Measurements from ENCODE around the gene FNIP2.
"Not testable (repeated sequence)": the region's sequence is repeated elsewhere in the genome, so short reads cannot be mapped to it uniquely, and the experiment has no call there.

Gene FNIP2

GRCh38 chr4:158768555-158769174 lies at the start of gene FNIP2:
FNIP2 (plus strand) TSS chr4:158769026; CDS start chr4:158769213, 187 bp downstream.
- peak; percentile 67 for DNase-seq

- DNase-seq: no peak
Measured at GRCh38 chr4:158721680-158722079, 47.1 kb upstream of the FNIP2 start.

- DNase-seq: no peak
Measured at GRCh38 chr4:158722291-158722916, 46.4 kb upstream of the FNIP2 start.

GRCh38 chr4:158722917-158723793 lies 45.7 kb upstream of the FNIP2 start, which contains the start of gene PPID:
PPID (minus strand) TSS chr4:158723396; CDS start chr4:158723288, 108 bp downstream.
- peak; percentile 78 for DNase-seq

GRCh38 chr4:158724637-158725036 lies 44.2 kb upstream of the FNIP2 start:
- DNase-seq: no peak

GRCh38 chr4:158726633-158727032 lies 42.2 kb upstream of the FNIP2 start:
- DNase-seq: no peak

- DNase-seq: no peak
Measured at GRCh38 chr4:158728236-158728635, 40.6 kb upstream of the FNIP2 start.

- DNase-seq: peak; percentile 50
Measured at GRCh38 chr4:158729716-158730559, 38.9 kb upstream of the FNIP2 start.

GRCh38 chr4:158738866-158739265 lies 30.0 kb upstream of the FNIP2 start:
- no peak for DNase-seq

GRCh38 chr4:158739600-158739999 lies 29.2 kb upstream of the FNIP2 start:
- DNase-seq: no peak

GRCh38 chr4:158741326-158742021 lies 27.4 kb upstream of the FNIP2 start:
- no peak for DNase-seq

- not testable (repeated sequence) for DNase-seq
Measured at GRCh38 chr4:158746537-158746936, 22.3 kb upstream of the FNIP2 start.

GRCh38 chr4:158750379-158750778 lies 18.4 kb upstream of the FNIP2 start:
- no peak for DNase-seq

GRCh38 chr4:158754385-158755180 lies 14.2 kb upstream of the FNIP2 start:
- no peak for DNase-seq

- not testable (repeated sequence) for DNase-seq
Measured at GRCh38 chr4:158755819-158756218, 13.0 kb upstream of the FNIP2 start.

- DNase-seq: no peak
Measured at GRCh38 chr4:158756588-158756987, 12.2 kb upstream of the FNIP2 start.

GRCh38 chr4:158758142-158758541 lies 10.7 kb upstream of the FNIP2 start:
- no peak for DNase-seq

- DNase-seq: no peak
Measured at GRCh38 chr4:158758703-158759102, 10.1 kb upstream of the FNIP2 start.

- not testable (repeated sequence) for DNase-seq
Measured at GRCh38 chr4:158759539-158759938, 9.3 kb upstream of the FNIP2 start.

GRCh38 chr4:158760866-158761265 lies 8.0 kb upstream of the FNIP2 start:
- DNase-seq: no peak

- no peak for DNase-seq
Measured at GRCh38 chr4:158762553-158762952, 6.3 kb upstream of the FNIP2 start.

All from CD4-positive, alpha-beta T cell treated with Interferon gamma for 1 hour (primary cell).